K562 (cell line): ENCODE data around the gene ZSWIM4. TPM values are rescaled to one million over a fixed set of nuclear protein-coding genes. Genes with fewer than 3 reads are reported as not detected.

Experiments
- AFF1 ChIP-seq, 2 experiments: fragments of 450-650 bp; IDR thresholded peaks; 2 replicates each; pipeline ENCODE4 v1.6.1; 2018; ENCODE audit warnings: mild to moderate bottlenecking in 2 of 2, low read depth in 1 of 2; ENCODE audit not compliant: partially characterized antibody in 2 of 2
- E2F6 ChIP-seq, 2 experiments: IDR thresholded peaks; 2 replicates each; pipeline ENCODE4 v1.6.1; 2011; ENCODE audit warnings: borderline replicate concordance in 1 of 2, control low read depth in 1 of 2, low read depth in 1 of 2, low read length in 1 of 2, mild to moderate bottlenecking in 1 of 2, mixed read lengths in 1 of 2, moderate library complexity in 1 of 2; ENCODE audit not compliant: insufficient read depth in 1 of 2, insufficient read length in 1 of 2, poor library complexity in 1 of 2, severe bottlenecking in 1 of 2; ENCODE audit errors: extremely low read depth in 1 of 2
- HOMEZ ChIP-seq: fragments of 250-450 bp; sonication (Bioruptor Pico); IDR thresholded peaks from 2 replicates; pipeline ENCODE4 v1.4.0; 2020; ENCODE audit warnings: mild to moderate bottlenecking, moderate library complexity
- NFATC3 ChIP-seq: fragments of 450-650 bp; IDR thresholded peaks from 2 replicates; pipeline ENCODE4 v1.6.1; 2017; ENCODE audit warnings: mild to moderate bottlenecking
- POLR2B ChIP-seq: fragments of 450-650 bp; IDR thresholded peaks from 2 replicates; pipeline ENCODE4 v1.6.1; 2018; ENCODE audit warnings: low read depth; ENCODE audit not compliant: partially characterized antibody
- RFX7 ChIP-seq: fragments of 250-450 bp; sonication (Bioruptor Pico); IDR thresholded peaks from 2 replicates; pipeline ENCODE4 v1.5.1; 2021; ENCODE audit warnings: mild to moderate bottlenecking
- UBTF ChIP-seq, 2 experiments: IDR thresholded peaks; 2 replicates each; pipeline ENCODE4 v1.6.1; 2012; ENCODE audit warnings: improper control_type of control experiment in 2 of 2, low read depth in 2 of 2, low read length in 2 of 2, borderline replicate concordance in 1 of 2
- polyA plus RNA-seq, 8 experiments: library from polyadenylated mRNA; depleted of rRNA in 4 of 8; stranded (reverse) in 5 of 8; unstranded in 3 of 8; fragments of >200 nt; fragmentation: Nextera tagmentation in 2 of 8; fragmentation: Illumina TruSeq in 1 of 8; extraction: Ambion mirVana in 2 of 8; extraction: Trizol in 1 of 8; gene quantifications; 2 replicates each; pipeline versions ENCODE4 v1.2.1 to v1.2.3, GENCODE V29; 2011 to 2014; ENCODE audit warnings: inconsistent platforms in 1 of 8, missing spikeins in 1 of 8
- total RNA-seq, 7 experiments: library from RNA; depleted of rRNA in 6 of 7; stranded (reverse); fragments of >200 nt in 6 of 7; fragmentation: Illumina TruSeq in 2 of 7; extraction: Trizol in 2 of 7; gene quantifications; 2 replicates each; pipeline versions ENCODE4 v1.2.1 to v1.2.3, GENCODE V29; 2011 to 2021; ENCODE audit warnings: low replicate concordance in 1 of 7

ZSWIM4 gene
- total and polyA plus RNA-seq, 9 of the 15 experiments (the other 6 are each of a cell fraction or from before 2014, with no cell fraction given) = 0.25 to 3.7 (median 0.79) TPM; not detected in 2

- TF ChIP-seq HOMEZ (no peak), E2F6 (IDR thresholded peaks at IDR 0.05; ENCODE audit: borderline replicate concordance in 1 of 2, extremely low read depth in 1 of 2, insufficient read depth in 1 of 2, insufficient read length in 1 of 2, low read depth in 1 of 2, low read length in 1 of 2, poor library complexity in 1 of 2, severe bottlenecking in 1 of 2) (peak; percentile 34 to 54), UBTF (IDR thresholded peaks at IDR 0.05; ENCODE audit: borderline replicate concordance in 1 of 2, low read depth in 2 of 2, low read length in 2 of 2) (peak; percentile 87 to 91; a peak in 3 of 4 replicates), AFF1 (IDR thresholded peaks at IDR 0.05; ENCODE audit: low read depth in 1 of 2, partially characterized antibody in 2 of 2) (peak in 1 of 2 experiments; percentile 76), NFATC3 (no peak), RFX7 (CRISPR knock-in tag) (no peak), POLR2B (peak; percentile 68)
Observed at GRCh38 chr19:13847407-13848339, 52.4 kb downstream of the ZSWIM4 start (continued).
